ENCODE results near the gene PEX1.
"Not testable (repeated sequence)": the region's sequence is repeated elsewhere in the genome, so short reads cannot be mapped to it uniquely, and the experiment has no call there.

The PEX1 gene

DNA sequence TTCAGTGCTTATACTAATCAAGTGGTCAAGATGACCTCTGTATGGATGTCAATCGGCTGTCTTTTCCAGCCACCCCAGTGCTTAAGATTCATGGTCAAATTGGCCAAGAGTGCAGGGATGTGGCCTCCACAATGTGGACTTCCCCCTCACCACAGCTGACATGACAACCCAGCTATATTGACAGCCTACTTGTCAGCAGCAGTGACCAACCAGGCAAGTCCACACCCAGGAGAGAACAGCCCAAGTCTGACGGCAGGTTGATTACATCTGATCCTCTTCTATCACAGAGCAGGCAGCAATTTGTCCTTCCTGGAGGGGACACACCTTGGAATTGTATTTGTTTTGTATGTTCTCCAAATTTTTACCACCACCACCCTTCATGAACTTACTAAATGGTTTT lies 42.3 kb downstream of the PEX1 start:
- no peak for DNase-seq (ENCODE audit: low spot score)
- TF ChIP-seq, protein P1, sequence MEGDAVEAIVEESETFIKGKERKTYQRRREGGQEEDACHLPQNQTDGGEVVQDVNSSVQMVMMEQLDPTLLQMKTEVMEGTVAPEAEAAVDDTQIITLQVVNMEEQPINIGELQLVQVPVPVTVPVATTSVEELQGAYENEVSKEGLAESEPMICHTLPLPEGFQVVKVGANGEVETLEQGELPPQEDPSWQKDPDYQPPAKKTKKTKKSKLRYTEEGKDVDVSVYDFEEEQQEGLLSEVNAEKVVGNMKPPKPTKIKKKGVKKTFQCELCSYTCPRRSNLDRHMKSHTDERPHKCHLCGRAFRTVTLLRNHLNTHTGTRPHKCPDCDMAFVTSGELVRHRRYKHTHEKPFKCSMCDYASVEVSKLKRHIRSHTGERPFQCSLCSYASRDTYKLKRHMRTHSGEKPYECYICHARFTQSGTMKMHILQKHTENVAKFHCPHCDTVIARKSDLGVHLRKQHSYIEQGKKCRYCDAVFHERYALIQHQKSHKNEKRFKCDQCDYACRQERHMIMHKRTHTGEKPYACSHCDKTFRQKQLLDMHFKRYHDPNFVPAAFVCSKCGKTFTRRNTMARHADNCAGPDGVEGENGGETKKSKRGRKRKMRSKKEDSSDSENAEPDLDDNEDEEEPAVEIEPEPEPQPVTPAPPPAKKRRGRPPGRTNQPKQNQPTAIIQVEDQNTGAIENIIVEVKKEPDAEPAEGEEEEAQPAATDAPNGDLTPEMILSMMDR (IDR thresholded peaks at IDR 0.05): no peak
- Histone ChIP-seq H3K4me3 (no peak overlapping the region), H3K27ac (no peak overlapping the region)

DNA sequence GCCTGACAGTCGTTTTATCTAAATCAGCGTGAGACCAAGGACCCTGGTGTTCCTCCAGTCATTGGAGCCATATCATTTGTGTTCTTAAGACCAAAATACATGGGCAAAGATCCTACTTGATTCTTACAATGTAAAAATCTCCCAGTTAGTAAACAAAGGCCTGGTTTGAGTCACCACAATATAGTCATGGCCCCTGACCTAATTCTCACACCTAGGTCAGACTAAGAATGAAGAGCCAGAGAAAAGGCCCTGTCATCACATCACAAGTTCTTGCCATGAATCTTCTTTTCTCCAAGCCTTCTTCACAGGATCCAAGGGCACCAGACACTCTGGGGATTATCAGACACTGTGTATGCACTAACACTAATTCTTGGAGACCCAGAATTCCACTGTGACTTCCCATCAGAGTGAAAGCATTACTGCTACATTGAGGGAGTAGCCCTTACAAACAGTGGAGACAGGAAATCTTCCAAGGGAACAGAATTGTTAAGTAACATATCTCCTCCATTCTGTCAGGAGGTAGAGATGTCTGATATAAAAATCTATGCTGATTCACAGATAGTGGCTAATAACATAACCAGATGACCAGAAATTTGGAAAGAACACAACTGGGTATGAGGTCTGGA lies 42.9 kb downstream of the PEX1 start:
- Histone ChIP-seq H3K4me3 (no peak overlapping the region), H3K27ac (no peak overlapping the region)
- no peak for DNase-seq (ENCODE audit: low spot score)
- TF ChIP-seq, protein P1 (IDR thresholded peaks at IDR 0.05): no peak

DNA sequence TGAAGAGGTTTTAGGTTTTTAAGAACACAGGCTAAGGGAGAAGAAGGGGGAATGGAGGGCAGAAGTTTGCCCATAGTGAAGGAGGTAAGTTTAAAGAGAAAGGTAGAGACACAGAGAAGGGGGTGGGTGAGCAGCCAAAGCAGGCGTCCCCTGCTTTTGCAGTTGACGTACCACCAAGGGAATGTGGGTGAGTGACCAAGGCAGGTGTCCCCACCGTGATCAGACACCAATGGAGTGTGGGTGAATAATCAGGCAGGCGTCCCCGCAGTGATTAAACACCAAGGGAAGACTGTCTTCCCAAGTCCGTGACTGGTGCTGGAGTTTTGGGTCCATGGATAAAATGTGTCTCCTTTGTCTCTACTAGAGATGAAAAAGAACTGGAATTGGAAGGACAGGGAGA lies 44.1 kb downstream of the PEX1 start:
- not testable (repeated sequence) for H3K27ac ChIP-seq; H3K4me3 ChIP-seq; DNase-seq (ENCODE audit: low spot score)

DNA sequence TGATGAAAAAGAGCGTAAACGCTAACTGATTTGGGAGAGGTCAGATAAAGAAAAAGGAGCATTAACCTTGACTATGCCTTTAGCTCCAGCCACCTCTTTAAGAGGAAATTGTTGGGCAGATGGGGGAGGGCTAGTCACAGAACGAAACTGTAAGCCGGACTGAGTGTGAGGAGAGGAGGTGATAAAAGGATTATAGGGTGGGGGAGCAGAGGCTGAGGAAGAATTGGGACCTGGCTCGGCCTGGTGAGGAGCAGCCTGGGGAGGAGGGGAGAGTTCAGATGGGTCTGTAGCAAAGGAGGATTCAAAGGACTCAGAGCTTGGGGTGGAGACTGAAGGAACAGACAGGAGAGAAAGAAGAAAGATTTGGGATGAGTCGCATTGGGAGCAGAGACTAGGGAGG lies 44.7 kb downstream of the PEX1 start:
- DNase-seq (ENCODE audit: low spot score); H3K4me3 ChIP-seq; H3K27ac ChIP-seq: not testable (repeated sequence)

DNA sequence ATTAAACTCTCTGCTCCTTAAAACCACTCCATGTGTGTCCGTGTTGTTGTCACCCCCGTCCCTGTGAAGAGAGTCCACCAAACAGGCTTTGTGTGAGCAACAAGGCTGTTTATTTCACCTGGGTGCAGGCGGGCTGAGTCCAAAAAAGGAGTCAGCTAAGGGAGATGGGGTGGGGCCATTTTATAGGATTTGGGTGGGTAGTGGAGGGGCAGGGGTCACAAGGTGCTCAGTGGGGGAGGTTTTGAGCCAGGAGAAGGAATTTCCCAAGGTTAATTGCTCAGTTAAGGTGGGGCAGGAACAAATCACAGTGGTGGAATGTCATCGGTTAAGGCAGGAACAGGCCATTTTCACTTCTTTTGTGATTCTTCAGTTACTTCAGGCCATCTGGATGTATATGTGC lies 49.2 kb downstream of the PEX1 start:
- not testable (repeated sequence) for H3K27ac ChIP-seq; DNase-seq (ENCODE audit: low spot score); H3K4me3 ChIP-seq

DNA sequence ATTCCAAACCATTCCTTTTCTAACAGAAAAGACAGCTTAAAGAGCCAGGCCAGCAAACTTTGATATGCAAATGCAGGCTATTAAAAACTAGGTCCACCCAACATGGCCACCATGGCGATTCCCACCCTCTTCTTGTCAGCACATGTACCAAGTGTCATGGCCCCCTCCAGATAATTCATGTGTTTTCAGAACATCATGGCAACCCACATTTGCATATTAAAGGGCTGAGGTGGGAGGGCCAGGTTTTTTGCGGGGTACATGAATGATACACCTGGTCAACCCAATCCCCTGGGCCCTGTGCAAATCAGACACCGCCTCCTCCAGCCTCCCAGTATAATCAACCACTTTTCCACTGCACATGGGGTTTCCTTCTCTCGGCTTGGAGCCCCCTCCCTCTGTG lies 49.6 kb downstream of the PEX1 start:
- TF ChIP-seq, protein P1 (IDR thresholded peaks at IDR 0.05): no peak
- no peak for DNase-seq (ENCODE audit: low spot score)
- Histone ChIP-seq H3K27ac (no peak overlapping the region), H3K4me3 (no peak overlapping the region)

DNA sequence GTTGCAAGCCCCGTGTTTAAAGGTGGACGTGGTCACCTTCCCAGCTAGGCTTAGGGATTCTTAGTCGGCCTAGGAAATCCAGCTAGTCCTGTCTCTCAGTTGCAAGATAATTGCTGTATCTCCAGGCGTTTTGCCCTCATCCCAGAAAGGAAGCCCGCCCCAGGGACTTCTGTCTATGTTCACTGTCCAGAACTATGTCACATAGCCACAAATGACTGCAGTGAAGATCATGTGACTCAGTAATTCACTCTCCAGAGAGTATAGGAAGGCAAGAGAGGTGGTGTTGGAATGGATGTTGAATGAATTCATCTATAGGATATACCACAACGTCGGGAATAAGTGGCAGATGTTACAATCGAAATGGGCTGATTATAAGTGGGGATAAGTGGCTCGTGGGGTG lies 50.2 kb downstream of the PEX1 start:
- no peak overlapping the region for H3K27ac ChIP-seq
- H3K4me3 ChIP-seq: no peak overlapping the region
- TF ChIP-seq, protein P1 (IDR thresholded peaks at IDR 0.05): no peak
- no peak for DNase-seq (ENCODE audit: low spot score)

DNA sequence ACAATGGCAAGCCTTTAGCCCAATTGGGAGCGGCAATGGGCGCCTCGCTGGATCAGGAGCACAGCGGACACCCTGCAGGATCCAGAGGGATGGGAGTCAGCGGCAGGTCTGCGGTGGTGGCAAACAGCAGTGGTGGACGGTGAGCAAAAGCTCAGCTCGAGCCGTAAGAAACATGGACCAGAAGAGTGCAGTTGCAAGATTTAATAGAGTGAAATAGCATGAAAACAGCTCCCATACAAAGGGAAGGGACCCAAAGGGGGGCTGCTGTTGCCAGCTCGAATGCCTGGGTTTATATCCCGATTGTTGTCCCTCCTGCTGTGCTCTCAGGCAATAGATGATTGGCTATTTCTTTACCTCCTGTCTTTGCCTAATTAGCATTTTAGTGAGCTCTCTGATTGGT lies 50.6 kb downstream of the PEX1 start, which contains the start of gene ERVW-1:
ERVW-1 (minus strand) TSS at position 266 of the 400 bp plus-strand sequence. CDS start 7,565 bp downstream, outside the sequence.
- H3K27ac ChIP-seq; DNase-seq (ENCODE audit: low spot score); H3K4me3 ChIP-seq: not testable (repeated sequence)

DNA sequence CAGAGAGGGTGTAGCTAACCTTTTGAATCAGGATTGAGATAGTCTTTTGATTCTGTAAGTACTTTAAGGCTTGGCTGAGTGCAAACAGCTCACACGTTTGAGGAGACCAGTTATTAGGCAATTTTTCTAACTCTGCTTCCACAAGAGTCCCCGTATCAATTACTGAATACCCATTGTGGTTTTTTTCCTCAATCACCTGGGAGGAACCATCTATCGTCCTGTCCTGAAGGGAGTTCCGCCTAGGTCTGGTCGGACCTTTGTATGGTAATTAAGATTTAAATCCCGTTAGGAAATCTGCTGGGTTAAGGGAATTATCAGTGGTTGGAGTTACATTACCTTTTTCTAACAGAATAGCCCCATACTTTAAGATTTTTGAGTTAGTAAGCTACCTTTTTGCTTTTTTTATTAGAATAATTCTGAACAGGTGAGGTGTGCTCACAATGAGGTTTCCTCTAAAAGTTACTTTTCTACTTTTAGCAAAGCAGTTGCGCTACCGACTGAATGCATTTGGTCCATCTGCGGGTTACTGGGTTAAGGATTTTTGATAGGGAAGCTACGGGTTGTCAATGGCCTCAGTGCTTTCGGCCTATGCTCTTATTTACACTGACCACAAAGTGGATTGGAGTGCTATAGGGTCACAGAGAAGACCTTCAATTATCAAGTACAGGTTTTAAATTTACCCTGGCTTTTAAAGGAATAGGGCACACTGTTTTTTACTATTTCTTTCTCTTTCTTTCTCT lies 52.3 kb downstream of the PEX1 start:
- not testable (repeated sequence) for H3K4me3 ChIP-seq; DNase-seq (ENCODE audit: low spot score); H3K27ac ChIP-seq

DNA sequence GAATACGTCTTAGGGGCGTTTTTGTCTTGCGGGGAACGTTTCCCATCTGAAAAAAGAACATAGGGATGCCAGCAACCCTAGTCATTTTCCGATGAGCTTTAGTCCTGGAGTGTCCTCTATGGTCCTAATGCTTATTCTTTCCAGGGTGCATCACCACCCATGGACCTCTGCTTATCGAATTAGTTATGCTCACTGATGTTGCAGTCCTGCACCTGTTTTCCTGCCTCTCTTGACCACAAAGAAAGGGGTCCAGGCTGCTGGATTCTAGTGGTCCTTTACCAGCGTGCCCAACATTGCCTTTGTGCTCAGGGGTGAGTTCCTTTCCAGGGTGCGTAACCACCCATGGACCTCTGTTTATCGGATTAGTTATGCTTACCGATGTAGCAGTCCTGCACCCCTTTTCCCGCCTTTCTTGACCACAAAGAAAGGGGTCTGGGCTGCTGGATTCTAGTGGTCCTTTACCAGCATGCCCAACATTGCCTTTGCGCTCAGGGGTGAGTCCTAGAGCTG lies 53.0 kb downstream of the PEX1 start:
- not testable (repeated sequence) for DNase-seq (ENCODE audit: low spot score); H3K27ac ChIP-seq; H3K4me3 ChIP-seq

DNA sequence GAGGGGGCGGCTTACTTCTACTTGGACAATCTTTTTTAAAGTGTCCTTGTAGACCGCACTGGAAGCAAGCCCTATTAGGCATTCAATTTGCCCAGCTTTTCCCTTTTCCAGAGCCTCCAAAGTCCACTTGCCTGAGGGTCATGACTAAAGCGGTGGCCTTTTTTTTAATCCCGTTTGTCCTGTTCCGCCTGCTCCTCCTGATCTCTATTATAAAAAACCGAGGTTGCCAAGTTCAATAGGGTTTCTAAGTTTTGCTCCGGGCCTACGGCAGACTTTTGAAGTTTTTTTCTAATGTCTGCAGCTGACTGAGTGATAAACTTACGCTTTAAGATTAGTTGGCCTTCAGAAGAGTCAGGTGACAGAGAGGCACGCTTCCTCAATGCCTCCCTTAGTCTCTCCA lies 54.3 kb downstream of the PEX1 start:
- not testable (repeated sequence) for H3K27ac ChIP-seq; H3K4me3 ChIP-seq; DNase-seq (ENCODE audit: low spot score)

DNA sequence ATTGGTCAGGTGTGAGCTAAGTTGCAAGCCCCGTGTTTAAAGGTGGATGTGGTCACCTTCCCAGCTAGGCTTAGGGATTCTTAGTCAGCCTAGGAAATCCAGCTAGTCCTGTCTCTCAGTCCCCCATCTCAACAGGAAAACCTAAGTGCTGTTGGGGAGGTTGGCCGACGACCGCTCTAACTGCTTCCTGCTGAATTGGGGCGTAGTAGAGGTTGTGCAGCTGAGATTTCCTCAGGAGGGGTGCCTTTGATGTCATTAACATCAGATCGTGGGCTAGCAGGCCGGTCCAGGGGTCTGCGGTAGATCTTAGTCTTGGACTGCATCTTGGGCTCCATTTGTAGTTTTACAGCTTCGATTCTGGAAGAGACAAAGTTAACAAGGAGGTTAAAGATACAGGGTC lies 59.7 kb downstream of the PEX1 start:
- H3K27ac ChIP-seq; H3K4me3 ChIP-seq; DNase-seq (ENCODE audit: low spot score): not testable (repeated sequence)

All from coronary artery (tissue), 2 donors.